ENCODE data around the gene ERICH6.

DNA sequence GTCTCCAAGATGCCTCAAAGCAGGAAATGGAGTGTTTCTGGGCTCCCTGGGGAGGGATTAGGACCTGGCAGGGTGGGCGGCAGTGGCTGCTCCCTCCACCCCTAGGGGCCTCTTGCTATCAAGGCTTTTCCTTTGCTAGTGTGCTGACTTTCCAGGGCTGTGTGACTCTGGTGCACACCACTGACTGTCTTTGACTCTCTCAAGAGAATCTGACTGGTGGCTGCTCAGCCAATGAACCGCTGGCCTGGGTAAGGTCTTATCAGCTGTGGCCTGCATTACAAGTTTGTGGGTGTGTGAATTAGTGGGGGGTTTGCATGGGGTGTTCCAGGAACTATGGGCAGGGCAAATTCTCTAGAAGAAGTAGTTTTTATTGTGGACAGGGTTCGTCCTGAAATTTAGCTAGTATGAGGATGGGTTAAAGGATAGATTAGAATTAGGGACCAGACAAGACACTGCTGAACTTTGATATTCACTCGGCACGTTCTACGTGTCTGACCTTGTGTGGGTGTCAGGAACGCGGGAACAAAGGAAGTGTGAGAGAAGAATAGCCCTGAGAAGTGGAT lies 29.7 kb upstream of the ERICH6 start:
- TF ChIP-seq RARB (CRISPR knock-in tag; IDR thresholded peaks at IDR 0.05) (no peak), BACH2 (CRISPR knock-in tag; IDR thresholded peaks at IDR 0.05; ENCODE audit: borderline replicate concordance) (no peak), ZNF8 (CRISPR knock-in tag; IDR thresholded peaks at IDR 0.05) (no peak), SNAI2 (CRISPR knock-in tag; IDR thresholded peaks at IDR 0.05) (no peak), ZFP30 (CRISPR knock-in tag; IDR thresholded peaks at IDR 0.05) (no peak)
- TF ChIP-seq, protein P1, sequence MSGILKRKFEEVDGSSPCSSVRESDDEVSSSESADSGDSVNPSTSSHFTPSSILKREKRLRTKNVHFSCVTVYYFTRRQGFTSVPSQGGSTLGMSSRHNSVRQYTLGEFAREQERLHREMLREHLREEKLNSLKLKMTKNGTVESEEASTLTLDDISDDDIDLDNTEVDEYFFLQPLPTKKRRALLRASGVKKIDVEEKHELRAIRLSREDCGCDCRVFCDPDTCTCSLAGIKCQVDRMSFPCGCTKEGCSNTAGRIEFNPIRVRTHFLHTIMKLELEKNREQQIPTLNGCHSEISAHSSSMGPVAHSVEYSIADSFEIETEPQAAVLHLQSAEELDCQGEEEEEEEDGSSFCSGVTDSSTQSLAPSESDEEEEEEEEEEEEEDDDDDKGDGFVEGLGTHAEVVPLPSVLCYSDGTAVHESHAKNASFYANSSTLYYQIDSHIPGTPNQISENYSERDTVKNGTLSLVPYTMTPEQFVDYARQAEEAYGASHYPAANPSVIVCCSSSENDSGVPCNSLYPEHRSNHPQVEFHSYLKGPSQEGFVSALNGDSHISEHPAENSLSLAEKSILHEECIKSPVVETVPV (CRISPR knock-in tag; IDR thresholded peaks at IDR 0.05), result no peak
- TF ChIP-seq, protein P2, sequence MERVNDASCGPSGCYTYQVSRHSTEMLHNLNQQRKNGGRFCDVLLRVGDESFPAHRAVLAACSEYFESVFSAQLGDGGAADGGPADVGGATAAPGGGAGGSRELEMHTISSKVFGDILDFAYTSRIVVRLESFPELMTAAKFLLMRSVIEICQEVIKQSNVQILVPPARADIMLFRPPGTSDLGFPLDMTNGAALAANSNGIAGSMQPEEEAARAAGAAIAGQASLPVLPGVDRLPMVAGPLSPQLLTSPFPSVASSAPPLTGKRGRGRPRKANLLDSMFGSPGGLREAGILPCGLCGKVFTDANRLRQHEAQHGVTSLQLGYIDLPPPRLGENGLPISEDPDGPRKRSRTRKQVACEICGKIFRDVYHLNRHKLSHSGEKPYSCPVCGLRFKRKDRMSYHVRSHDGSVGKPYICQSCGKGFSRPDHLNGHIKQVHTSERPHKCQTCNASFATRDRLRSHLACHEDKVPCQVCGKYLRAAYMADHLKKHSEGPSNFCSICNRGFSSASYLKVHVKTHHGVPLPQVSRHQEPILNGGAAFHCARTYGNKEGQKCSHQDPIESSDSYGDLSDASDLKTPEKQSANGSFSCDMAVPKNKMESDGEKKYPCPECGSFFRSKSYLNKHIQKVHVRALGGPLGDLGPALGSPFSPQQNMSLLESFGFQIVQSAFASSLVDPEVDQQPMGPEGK (CRISPR knock-in tag; IDR thresholded peaks at IDR 0.05; ENCODE audit: borderline replicate concordance), result no peak
- TF ChIP-seq, protein P3, sequence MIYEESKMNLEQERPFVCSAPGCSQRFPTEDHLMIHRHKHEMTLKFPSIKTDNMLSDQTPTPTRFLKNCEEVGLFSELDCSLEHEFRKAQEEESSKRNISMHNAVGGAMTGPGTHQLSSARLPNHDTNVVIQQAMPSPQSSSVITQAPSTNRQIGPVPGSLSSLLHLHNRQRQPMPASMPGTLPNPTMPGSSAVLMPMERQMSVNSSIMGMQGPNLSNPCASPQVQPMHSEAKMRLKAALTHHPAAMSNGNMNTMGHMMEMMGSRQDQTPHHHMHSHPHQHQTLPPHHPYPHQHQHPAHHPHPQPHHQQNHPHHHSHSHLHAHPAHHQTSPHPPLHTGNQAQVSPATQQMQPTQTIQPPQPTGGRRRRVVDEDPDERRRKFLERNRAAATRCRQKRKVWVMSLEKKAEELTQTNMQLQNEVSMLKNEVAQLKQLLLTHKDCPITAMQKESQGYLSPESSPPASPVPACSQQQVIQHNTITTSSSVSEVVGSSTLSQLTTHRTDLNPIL (CRISPR knock-in tag; IDR thresholded peaks at IDR 0.05; ENCODE audit: low read depth), result no peak

All from SK-N-SH treated with all-trans-retinoic acid at 6 μM for 48 hours (cell line).